ENCODE results near the gene CLIC4.
"Not testable (repeated sequence)": the region's sequence is repeated elsewhere in the genome, so short reads cannot be mapped to it uniquely, and the experiment has no call there.

The CLIC4 gene

GRCh38 chr1:24803220-24803619 lies 58.0 kb downstream of the CLIC4 start:
- no peak overlapping the region for H3K27ac ChIP-seq
- TF ChIP-seq, protein P1, sequence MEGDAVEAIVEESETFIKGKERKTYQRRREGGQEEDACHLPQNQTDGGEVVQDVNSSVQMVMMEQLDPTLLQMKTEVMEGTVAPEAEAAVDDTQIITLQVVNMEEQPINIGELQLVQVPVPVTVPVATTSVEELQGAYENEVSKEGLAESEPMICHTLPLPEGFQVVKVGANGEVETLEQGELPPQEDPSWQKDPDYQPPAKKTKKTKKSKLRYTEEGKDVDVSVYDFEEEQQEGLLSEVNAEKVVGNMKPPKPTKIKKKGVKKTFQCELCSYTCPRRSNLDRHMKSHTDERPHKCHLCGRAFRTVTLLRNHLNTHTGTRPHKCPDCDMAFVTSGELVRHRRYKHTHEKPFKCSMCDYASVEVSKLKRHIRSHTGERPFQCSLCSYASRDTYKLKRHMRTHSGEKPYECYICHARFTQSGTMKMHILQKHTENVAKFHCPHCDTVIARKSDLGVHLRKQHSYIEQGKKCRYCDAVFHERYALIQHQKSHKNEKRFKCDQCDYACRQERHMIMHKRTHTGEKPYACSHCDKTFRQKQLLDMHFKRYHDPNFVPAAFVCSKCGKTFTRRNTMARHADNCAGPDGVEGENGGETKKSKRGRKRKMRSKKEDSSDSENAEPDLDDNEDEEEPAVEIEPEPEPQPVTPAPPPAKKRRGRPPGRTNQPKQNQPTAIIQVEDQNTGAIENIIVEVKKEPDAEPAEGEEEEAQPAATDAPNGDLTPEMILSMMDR (conservative IDR thresholded peaks at IDR 0.05): no peak

GRCh38 chr1:24803987-24804530 lies 58.8 kb downstream of the CLIC4 start:
- no peak overlapping the region for H3K27ac ChIP-seq
- TF ChIP-seq, protein P1 (conservative IDR thresholded peaks at IDR 0.05): no peak

GRCh38 chr1:24805534-24806301 lies 60.5 kb downstream of the CLIC4 start:
- no peak overlapping the region for H3K27ac ChIP-seq
- TF ChIP-seq, protein P1 (conservative IDR thresholded peaks at IDR 0.05): no peak

GRCh38 chr1:24806588-24806987 lies 61.3 kb downstream of the CLIC4 start:
- TF ChIP-seq, protein P1 (conservative IDR thresholded peaks at IDR 0.05): no peak
- H3K27ac ChIP-seq: no peak overlapping the region

GRCh38 chr1:24811494-24811893 lies 66.2 kb downstream of the CLIC4 start:
- not testable (repeated sequence) for H3K27ac ChIP-seq

- not testable (repeated sequence) for H3K27ac ChIP-seq
Measured at GRCh38 chr1:24820221-24820620, 75.0 kb downstream of the CLIC4 start.

DNA sequence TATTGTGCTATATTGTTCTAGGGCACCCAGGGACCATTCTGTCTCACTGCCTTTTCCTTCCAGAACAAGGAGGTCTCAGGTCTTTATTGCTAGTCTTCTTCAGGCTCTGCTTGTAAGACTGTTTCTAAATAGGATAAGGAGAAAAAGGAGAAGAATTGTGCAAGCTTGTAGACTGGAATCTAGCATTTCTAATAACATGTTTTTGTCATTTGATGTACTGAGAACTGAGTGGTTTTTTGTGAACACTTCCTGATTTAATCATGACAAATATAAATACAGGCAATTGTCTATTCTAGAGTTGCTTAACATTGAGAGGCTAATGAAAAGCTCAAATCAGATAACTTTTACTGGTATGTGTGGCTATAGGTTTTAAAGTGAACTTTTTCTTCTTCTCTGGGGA lies 77.6 kb downstream of the CLIC4 start:
- TF ChIP-seq, protein P1 (conservative IDR thresholded peaks at IDR 0.05): no peak
- no peak overlapping the region for H3K27ac ChIP-seq

DNA sequence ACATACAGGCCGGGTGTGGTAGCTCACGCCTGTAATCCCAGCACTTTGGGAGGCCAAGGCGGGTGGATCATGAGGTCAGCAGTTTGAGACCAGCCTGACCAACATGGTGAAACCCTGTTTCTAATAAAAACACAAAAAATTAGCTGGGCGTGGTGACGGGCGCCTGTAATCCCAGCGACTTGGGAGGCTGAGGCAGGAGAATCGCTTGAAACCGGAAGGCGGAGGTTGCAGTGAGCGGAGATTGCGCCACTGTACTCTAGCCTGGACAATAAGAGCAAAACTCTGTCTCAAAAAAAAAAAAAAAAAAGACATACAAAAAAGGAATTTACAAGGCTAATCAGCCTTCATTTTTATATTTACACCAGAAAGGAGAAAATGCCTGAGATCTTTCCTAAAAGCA lies 78.2 kb downstream of the CLIC4 start:
- H3K27ac ChIP-seq: not testable (repeated sequence)

GRCh38 chr1:24825174-24825573 lies 79.9 kb downstream of the CLIC4 start:
- H3K27ac ChIP-seq: no peak overlapping the region

More at GRCh38 chr1:24825174-24825573, 79.9 kb downstream of the CLIC4 start:
- TF ChIP-seq, protein P1 (conservative IDR thresholded peaks at IDR 0.05): no peak

All from VCaP (cell line).